K562 (cell line): Measurements from ENCODE around the gene DPAGT1. TPM values are rescaled to one million over a fixed set of nuclear protein-coding genes. Genes with fewer than 3 reads are reported as not detected.

Experiments
- ATF3 ChIP-seq, 2 experiments: fragments of 450-650 bp in 1 of 2; sonication (generic) in 1 of 2; formaldehyde crosslinking in 1 of 2; IDR thresholded peaks in 1 of 2; conservative IDR thresholded peaks in 1 of 2; 2 replicates each; pipeline versions ENCODE4 v1.6.1 to v1.8.1; 2016 to 2023; ENCODE audit warnings: mild to moderate bottlenecking in 2 of 2, moderate library complexity in 2 of 2, inconsistent platforms in 1 of 2, missing genetic modification reagents in 1 of 2
- CBFA2T3 ChIP-seq: fragments of 450-650 bp; IDR thresholded peaks from 2 replicates; pipeline ENCODE4 v1.6.1; 2017
- KAT7 ChIP-seq: sonication (generic); formaldehyde crosslinking; IDR thresholded peaks from 2 replicates; pipeline ENCODE4 v1.8.0; 2022; ENCODE audit warnings: missing genetic modification reagents, mild to moderate bottlenecking, borderline replicate concordance
- MAX ChIP-seq: sonication (generic); formaldehyde crosslinking; IDR thresholded peaks from 2 replicates; pipeline ENCODE4 v1.9.0; 2022; ENCODE audit warnings: mild to moderate bottlenecking, missing genetic modification reagents
- MAZ ChIP-seq, 2 experiments: fragments of 450-650 bp in 1 of 2; sonication (generic) in 1 of 2; formaldehyde crosslinking; IDR thresholded peaks in 1 of 2; conservative IDR thresholded peaks in 1 of 2; 2 replicates each; pipeline versions ENCODE4 v1.4.0 to v1.5.0; 2020; ENCODE audit warnings: mild to moderate bottlenecking in 1 of 2, missing genetic modification reagents in 1 of 2
- MIER1 ChIP-seq: fragments of 450-650 bp; IDR thresholded peaks from 2 replicates; pipeline ENCODE4 v1.6.1; 2016; ENCODE audit warnings: antibody characterized with exemption, mild to moderate bottlenecking, low read depth
- NFRKB ChIP-seq: fragments of 450-650 bp; IDR thresholded peaks from 2 replicates; pipeline ENCODE4 v1.6.1; 2016; ENCODE audit warnings: low read depth
- NRF1 ChIP-seq, 2 experiments: fragments of 450-650 bp; IDR thresholded peaks in 1 of 2; conservative IDR thresholded peaks in 1 of 2; 2 replicates each; pipeline ENCODE4 v1.6.1; 2014; ENCODE audit warnings: mild to moderate bottlenecking in 2 of 2
- RAD51 ChIP-seq: fragments of 450-650 bp; IDR thresholded peaks from 2 replicates; pipeline ENCODE4 v1.7.1; 2016; ENCODE audit warnings: low read depth, mild to moderate bottlenecking, borderline replicate concordance
- SREBF1 ChIP-seq: fragments of 150-350 bp; IDR thresholded peaks from 2 replicates; pipeline ENCODE4 v1.6.1; 2014; ENCODE audit warnings: antibody characterized with exemption, low read depth, low read length, borderline replicate concordance
- ZBTB1 ChIP-seq: sonication (generic); formaldehyde crosslinking; IDR thresholded peaks from 2 replicates; pipeline ENCODE4 v1.8.1; 2023; ENCODE audit warnings: missing genetic modification reagents, low read depth, mild to moderate bottlenecking, borderline replicate concordance
- ZBTB11 ChIP-seq, 3 experiments: fragments of 200-800 bp in 1 of 3; fragments of 250-450 bp in 1 of 3; fragments of 450-650 bp in 1 of 3; sonication (Bioruptor Pico) in 1 of 3; sonication (Bioruptor generic) in 1 of 3; formaldehyde crosslinking in 1 of 3; IDR thresholded peaks; 2 replicates each; pipeline versions ENCODE4 v1.6.1 to v1.8.0; 2016 to 2022; ENCODE audit warnings: mild to moderate bottlenecking in 2 of 3, missing genetic modification characterization in 2 of 3, missing compliant biosample characterization in 1 of 3, moderate library complexity in 1 of 3
- ZNF384 ChIP-seq: IDR thresholded peaks from 2 replicates; pipeline ENCODE4 v1.6.1; 2012; ENCODE audit warnings: low read depth, low read length, improper control_type of control experiment
- ZNF436 ChIP-seq: fragments of 250-450, 450-650 bp; sonication (Bioruptor Pico); formaldehyde crosslinking; IDR thresholded peaks from 2 replicates; pipeline ENCODE4 v1.7.0; 2020; ENCODE audit warnings: mild to moderate bottlenecking
- ZNF668 ChIP-seq: fragments of 250-450 bp; sonication (Bioruptor Pico); IDR thresholded peaks from 2 replicates; pipeline ENCODE4 v1.8.0; 2022; ENCODE audit warnings: mild to moderate bottlenecking, inconsistent platforms
- ZNF830 ChIP-seq: fragments of 250-450 bp; sonication (Bioruptor Pico); IDR thresholded peaks from 2 replicates; pipeline ENCODE4 v1.5.0; 2021; ENCODE audit warnings: mild to moderate bottlenecking
- polyA plus RNA-seq, 8 experiments: library from polyadenylated mRNA; depleted of rRNA in 4 of 8; stranded (reverse) in 5 of 8; unstranded in 3 of 8; fragments of >200 nt; fragmentation: Nextera tagmentation in 2 of 8; fragmentation: Illumina TruSeq in 1 of 8; extraction: Ambion mirVana in 2 of 8; extraction: Trizol in 1 of 8; gene quantifications; 2 replicates each; pipeline versions ENCODE4 v1.2.1 to v1.2.3, GENCODE V29; 2011 to 2014; ENCODE audit warnings: inconsistent platforms in 1 of 8, missing spikeins in 1 of 8
- total RNA-seq, 7 experiments: library from RNA; depleted of rRNA in 6 of 7; stranded (reverse); fragments of >200 nt in 6 of 7; fragmentation: Illumina TruSeq in 2 of 7; extraction: Trizol in 2 of 7; gene quantifications; 2 replicates each; pipeline versions ENCODE4 v1.2.1 to v1.2.3, GENCODE V29; 2011 to 2021; ENCODE audit warnings: low replicate concordance in 1 of 7
- TF ChIP-seq, protein P1 (sequence below): fragments of 450-650 bp; IDR thresholded peaks from 2 replicates; pipeline ENCODE4 v1.6.1; 2016; ENCODE audit warnings: borderline replicate concordance
- TF ChIP-seq, protein P2 (sequence below): fragments of 450-650 bp; IDR thresholded peaks from 2 replicates; pipeline ENCODE4 v1.6.1; 2016

DPAGT1 gene
- total and polyA plus RNA-seq, 9 of the 15 experiments (the other 6 are each of a cell fraction or from before 2014, with no cell fraction given) = 29.9 to 135 (median 85.0) TPM

GRCh38 chr11:119084663-119085436 lies 16.8 kb downstream of the DPAGT1 start, which contains the start of gene HMBS (continued):
- TF ChIP-seq, protein P1, sequence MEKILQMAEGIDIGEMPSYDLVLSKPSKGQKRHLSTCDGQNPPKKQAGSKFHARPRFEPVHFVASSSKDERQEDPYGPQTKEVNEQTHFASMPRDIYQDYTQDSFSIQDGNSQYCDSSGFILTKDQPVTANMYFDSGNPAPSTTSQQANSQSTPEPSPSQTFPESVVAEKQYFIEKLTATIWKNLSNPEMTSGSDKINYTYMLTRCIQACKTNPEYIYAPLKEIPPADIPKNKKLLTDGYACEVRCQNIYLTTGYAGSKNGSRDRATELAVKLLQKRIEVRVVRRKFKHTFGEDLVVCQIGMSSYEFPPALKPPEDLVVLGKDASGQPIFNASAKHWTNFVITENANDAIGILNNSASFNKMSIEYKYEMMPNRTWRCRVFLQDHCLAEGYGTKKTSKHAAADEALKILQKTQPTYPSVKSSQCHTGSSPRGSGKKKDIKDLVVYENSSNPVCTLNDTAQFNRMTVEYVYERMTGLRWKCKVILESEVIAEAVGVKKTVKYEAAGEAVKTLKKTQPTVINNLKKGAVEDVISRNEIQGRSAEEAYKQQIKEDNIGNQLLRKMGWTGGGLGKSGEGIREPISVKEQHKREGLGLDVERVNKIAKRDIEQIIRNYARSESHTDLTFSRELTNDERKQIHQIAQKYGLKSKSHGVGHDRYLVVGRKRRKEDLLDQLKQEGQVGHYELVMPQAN = peak; percentile 57; the same call in 1 of the 2 replicates
- TF ChIP-seq, protein P2, sequence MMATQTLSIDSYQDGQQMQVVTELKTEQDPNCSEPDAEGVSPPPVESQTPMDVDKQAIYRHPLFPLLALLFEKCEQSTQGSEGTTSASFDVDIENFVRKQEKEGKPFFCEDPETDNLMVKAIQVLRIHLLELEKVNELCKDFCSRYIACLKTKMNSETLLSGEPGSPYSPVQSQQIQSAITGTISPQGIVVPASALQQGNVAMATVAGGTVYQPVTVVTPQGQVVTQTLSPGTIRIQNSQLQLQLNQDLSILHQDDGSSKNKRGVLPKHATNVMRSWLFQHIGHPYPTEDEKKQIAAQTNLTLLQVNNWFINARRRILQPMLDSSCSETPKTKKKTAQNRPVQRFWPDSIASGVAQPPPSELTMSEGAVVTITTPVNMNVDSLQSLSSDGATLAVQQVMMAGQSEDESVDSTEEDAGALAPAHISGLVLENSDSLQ = peak; percentile 86
- TF ChIP-seq NFRKB (no peak), ZNF668 (CRISPR knock-in tag) (no peak), ZBTB11 (CRISPR knock-in tag; IDR thresholded peaks at IDR 0.05) (peak in 2 of 3 experiments; percentile 52 to 89; a peak in 3 of 6 replicates), MAX (CRISPR knock-in tag) (peak; percentile 82), SREBF1 (no peak), MAZ (CRISPR knock-in tag; conservative IDR thresholded peaks at IDR 0.05 in 1 of 2, IDR thresholded peaks at IDR 0.05 in 1 of 2) (peak; percentile 58 to 73), NRF1 (conservative IDR thresholded peaks at IDR 0.05 in 1 of 2, IDR thresholded peaks at IDR 0.05 in 1 of 2) (peak; percentile 54 to 65), ATF3 (IDR thresholded peaks at IDR 0.05) (peak; percentile 44; the same call in 1 of the 2 replicates), ATF3 (CRISPR knock-in tag; conservative IDR thresholded peaks at IDR 0.05) (peak; percentile 60; the same call in 1 of the 2 replicates), CBFA2T3 (peak; percentile 20; the same call in 1 of the 2 replicates), ZNF384 (peak; percentile 100), RAD51 (peak; percentile 54; the same call in 1 of the 2 replicates), KAT7 (CRISPR knock-in tag) (peak; percentile 46; the same call in 1 of the 2 replicates), ZBTB1 (CRISPR knock-in tag) (no peak), ZNF436 (CRISPR knock-in tag) (no peak), ZNF830 (CRISPR knock-in tag) (0 out of 2 replicates have a peak, but pooled peaks have one; percentile 30), MIER1 (no peak)
